HG03064 (cell line): ENCODE data around the gene HS6ST3.
"Not testable (repeated sequence)": the region's sequence is repeated elsewhere in the genome, so short reads cannot be mapped to it uniquely, and the experiment has no call there.

Experiments
- ATAC-seq: cut with Tn5 transposase; IDR thresholded peaks from one replicate; pipeline ENCODE4 v1.9.1; 2021; ENCODE audit warnings: low read depth; ENCODE audit not compliant: unreplicated experiment

The HS6ST3 gene

DNA sequence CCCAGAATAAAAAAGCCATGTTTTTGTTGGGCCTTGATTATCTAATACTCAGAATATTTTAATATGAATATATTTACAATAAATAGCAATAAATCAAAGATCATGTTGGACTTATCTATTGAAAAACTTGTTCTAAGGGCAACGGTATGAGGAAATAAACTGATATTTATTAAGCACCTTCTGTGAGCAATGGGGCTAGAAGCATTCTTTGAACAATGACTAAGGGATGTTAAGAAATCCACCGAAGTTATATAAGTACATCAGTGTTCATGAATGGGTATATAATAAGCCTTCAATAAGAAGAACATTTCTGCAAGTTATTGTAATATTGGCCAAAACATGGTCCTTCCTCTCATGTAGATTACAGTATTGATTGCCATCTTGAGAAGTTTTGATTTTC, 682.5 kb downstream of the HS6ST3 start:
- no peak for ATAC-seq

GRCh38 chr13:96778302-96778701, 688.4 kb downstream of the HS6ST3 start:
- ATAC-seq: not testable (repeated sequence)

DNA sequence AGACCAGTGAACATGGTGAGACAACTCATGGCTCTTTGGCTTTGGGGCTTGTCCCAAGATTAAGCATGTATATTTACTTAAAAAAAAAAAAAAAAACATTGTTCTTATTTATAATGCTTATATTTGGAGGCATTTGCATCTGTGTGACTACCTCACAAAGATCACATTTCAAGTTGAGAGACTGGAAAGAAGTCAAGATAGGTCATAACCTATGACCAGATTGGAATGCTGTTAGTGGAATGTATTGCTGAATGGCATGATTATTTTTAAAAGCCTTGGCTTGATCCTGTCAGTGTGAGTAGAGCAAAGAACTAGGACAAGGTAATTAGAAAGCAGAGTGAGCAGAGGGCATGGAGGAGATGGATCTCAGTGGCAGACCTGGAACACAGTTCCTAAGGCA, 689.8 kb downstream of the HS6ST3 start:
- no peak for ATAC-seq

- ATAC-seq: no peak
These were observed 690.2 kb downstream of the HS6ST3 start for GRCh38 chr13:96780105-96780504.

DNA sequence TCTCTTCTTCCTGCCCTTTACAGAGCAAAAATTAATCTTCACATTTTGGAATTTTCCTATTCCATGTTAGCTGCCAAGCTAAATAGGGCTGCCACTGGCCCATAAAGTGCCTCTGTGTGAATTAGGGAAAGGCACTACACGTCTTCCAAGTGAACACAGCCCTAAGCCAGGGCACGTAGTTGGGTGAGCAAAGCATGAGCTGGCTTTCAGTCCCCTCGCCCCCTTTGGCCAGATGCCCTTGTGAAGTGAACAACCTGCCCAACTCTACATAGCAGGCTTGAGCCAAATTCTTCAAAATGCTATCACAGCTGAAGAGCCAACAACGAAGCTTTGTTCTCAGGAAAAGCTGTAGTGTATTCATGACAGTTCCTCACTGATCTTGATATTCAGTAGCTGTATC, 691.2 kb downstream of the HS6ST3 start:
- ATAC-seq: no peak

GRCh38 chr13:96782186-96782585, 692.3 kb downstream of the HS6ST3 start:
- no peak for ATAC-seq

- ATAC-seq: no peak
These were observed 693.1 kb downstream of the HS6ST3 start for GRCh38 chr13:96783057-96783456.

DNA sequence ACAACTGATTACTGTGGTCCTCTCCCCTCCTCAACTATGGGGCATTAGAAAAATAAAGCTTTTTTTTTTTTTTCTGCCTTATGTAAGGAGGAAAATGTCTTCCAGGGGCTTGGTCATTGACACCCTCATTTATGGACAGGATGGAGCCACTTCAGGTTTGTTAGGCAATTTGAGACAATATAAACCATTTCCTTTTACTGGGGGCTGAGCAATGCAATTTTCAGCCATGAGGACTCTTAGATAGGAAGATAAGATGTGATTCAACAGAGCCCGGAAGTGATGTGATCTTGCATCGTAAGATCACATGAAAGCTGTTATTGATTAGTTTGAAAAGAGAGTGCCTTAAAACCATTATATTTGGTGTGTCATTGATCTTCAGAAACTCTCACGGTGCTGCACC, 693.6 kb downstream of the HS6ST3 start:
- ATAC-seq: no peak

- no peak for ATAC-seq
These were observed 696.1 kb downstream of the HS6ST3 start for GRCh38 chr13:96785986-96786385.

DNA sequence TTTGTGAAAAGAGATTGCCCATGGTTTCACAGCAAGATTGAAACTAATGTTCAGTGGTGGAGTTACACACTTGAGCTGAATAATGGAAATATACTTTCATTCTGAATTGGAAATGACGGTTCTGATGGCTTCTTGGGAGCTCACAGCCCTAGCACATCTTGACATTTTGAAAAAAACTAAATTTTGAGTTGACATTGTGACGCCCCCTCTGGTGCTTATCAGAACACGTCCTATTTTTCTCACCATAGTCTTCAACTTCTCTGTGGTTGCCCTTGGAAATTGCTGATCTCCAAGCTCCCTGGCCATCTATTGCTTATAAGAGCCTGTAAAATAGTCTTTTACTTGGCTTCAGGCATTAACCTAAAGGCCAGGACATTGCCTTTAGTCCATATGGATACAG, 702.3 kb downstream of the HS6ST3 start:
- ATAC-seq: no peak

DNA sequence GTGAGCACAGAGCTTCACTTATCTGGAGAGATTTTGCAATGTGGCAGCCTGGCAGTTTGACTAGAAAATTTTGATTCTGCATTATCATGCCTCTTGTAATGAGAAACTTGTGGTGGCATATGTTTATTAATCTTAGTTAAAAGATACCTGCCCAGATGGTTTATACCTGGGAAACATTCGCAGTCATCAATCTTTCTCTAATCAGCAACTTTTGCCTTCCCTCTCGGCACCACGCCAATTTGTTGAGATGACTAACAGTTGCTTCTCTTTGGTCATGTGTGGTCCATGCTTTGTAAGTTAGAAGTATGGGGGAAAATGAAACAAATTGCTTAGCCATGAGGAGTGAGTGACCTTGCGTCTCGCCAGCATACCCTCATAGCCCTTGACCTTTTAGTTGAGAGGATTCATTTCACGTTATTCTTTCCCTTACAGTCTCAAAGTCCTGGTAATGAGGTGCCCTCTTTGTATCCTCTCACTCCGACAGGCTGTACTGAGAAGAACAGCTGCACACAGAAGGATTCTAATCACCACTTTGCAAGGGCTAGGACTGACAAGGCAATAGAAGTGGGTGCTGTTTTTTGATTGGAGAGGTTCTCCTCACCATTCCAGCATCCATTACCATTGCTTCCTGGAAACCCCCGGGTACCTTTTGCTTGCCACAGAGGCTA, 703.0 kb downstream of the HS6ST3 start:
- ATAC-seq: no peak

GRCh38 chr13:96793404-96793755, 703.5 kb downstream of the HS6ST3 start:
- no peak for ATAC-seq

GRCh38 chr13:96794669-96795068, 704.8 kb downstream of the HS6ST3 start:
- ATAC-seq: no peak

DNA sequence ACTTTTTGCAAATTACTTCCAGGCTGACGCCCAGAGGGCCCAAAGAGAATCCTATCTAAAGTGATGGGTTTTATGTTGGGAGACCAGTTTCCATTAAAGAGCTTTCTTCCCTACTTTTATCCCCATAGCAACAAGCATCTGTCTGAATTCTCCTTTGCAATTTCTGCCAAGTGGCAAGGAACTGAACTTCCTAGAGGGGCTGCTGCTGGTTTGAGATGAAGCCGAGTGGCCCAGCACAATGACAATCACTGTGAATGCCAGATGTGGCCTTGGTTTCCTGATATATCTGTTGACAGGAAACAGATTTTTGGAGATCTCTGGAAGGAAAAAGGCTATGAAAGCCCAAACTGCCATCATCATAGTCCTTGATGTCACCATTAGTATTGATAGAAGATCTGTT, 705.8 kb downstream of the HS6ST3 start:
- no peak for ATAC-seq

- ATAC-seq: no peak
These were observed 706.3 kb downstream of the HS6ST3 start for GRCh38 chr13:96796091-96796633.

DNA sequence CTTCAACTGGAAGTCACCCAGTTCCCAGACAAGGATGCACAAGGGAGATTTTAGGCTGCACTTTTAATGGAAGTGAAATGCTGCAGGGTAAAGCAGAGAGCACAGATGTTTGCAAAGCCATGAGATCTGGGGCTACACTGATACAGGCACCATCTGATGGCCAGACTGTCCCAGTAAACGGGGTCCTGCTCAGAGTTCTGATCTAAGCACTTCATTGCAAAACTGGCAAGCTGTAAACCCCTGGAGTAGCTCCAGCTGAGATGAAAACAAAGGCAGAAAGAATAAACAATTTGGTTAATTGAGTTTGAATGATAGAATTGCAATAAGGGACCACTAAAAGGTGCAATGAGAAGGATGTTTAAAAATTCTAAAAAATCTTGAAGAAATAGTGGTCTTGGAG, 707.2 kb downstream of the HS6ST3 start:
- ATAC-seq: no peak

DNA sequence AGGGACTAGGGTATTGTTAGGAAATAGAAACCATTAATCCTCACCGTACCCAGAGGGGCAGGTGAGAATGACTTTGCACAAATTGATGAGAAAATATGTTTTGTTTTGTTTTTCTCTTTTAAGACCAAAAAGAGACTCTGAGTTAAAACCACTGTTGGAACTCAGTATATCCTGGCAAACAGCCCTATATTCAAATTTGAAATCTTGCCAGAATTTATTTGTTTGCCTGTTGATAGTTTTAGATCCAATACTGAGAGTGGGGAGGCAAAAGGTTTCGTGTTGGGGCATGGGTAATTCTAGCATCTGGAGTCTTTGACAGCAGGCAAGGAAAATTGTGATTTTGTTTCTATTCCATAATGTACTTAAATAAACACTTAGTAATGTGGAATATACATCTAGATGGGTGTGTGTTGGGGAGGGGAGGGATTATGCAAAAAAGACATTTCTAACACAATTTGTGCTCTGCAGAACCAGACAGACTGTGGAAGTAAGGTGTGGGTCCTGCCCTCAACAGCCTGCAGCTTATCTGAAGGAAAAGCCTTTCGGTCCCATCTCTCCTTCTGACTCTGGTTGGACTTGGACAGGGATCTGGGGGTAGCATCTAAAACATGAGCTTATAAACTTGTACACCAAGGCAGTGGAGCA, 713.7 kb downstream of the HS6ST3 start:
- no peak for ATAC-seq

DNA sequence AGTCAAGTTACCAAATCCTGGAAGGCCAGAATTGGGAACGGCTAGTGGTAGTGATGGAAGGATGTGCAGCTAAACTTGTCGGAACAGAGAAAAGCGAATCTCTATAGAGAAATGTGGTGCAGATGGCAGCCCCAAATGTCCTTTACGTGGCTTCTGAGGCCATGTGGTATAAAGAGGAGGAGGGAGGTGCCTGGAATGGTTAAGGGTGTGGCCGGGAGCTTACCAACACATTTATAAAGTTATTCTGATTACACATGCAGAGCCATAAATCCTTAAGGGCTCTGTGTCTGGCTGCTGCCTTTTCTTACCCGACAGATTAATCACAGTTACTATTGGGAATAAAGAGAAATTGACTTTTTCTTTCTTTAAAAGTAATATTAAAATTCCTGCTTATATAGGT, 714.3 kb downstream of the HS6ST3 start:
- ATAC-seq: no peak

GRCh38 chr13:96806746-96807145, 716.8 kb downstream of the HS6ST3 start:
- no peak for ATAC-seq

- ATAC-seq: no peak
These were observed 719.6 kb downstream of the HS6ST3 start for GRCh38 chr13:96809366-96810096.

DNA sequence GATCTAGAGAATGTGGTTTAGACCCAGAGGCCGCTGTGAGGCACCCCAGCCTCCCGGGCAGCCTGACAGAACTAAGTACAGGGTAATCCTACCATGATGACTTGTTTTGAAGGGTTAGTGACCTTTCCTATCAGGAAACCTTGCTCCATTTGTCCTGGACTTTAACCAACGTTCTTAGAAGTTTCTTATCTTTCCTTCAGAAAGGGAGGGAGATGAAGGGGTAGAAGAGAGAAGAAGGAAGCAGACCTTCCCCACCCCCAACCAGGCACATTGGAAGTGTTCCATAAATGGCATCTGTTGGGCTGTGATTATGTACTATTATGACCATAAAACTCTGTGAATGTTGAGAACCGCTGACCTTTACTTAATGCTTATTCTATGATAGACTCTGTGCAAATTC, 720.2 kb downstream of the HS6ST3 start:
- no peak for ATAC-seq

DNA sequence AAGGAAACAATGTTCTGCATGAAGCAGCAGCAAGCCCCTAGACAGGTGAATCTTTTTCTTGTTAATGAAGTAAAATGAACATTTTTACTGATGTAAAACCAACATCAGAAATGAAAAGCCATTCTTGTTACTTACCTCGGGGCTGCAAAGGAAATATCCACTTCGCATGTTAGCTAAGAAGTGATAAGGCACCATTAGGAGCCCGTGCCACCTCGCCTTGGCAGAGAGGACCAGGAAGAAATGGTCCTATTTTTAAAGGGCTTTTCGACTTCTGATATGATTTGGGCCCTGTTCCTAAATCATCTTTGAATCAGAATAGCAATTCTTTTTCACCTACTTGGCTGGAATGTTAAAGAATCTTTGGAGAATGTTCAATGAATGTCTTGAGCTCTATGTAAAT, 721.1 kb downstream of the HS6ST3 start:
- no peak for ATAC-seq
